Endothelial cell of umbilical vein (primary cell): ENCODE data around the gene RPS15A.

Experiments used
- EZH2 ChIP-seq: IDR thresholded peaks from 2 replicates; pipeline ENCODE4 v1.6.1; 2012; ENCODE audit warnings: borderline replicate concordance, low read depth, mild to moderate bottlenecking, moderate library complexity, low read length, inconsistent platforms; ENCODE audit not compliant: severe bottlenecking
- FOS ChIP-seq: IDR thresholded peaks from 2 replicates; pipeline ENCODE4 v1.6.1; 2011; ENCODE audit warnings: mild to moderate bottlenecking, low read length, moderate library complexity, borderline replicate concordance; ENCODE audit not compliant: insufficient read depth
- GATA2 ChIP-seq: IDR thresholded peaks from 2 replicates; pipeline ENCODE4 v1.7.0; 2011; ENCODE audit warnings: low read depth, mild to moderate bottlenecking, moderate library complexity, mixed read lengths, low read length; ENCODE audit not compliant: insufficient read length, insufficient read depth
- JUN ChIP-seq: IDR thresholded peaks from 2 replicates; pipeline ENCODE4 v1.6.1; 2011; ENCODE audit warnings: borderline replicate concordance, low read depth; ENCODE audit not compliant: insufficient read length, insufficient read depth
- POLR2A ChIP-seq: IDR thresholded peaks from 2 replicates; pipeline ENCODE4 v1.6.1; 2012; ENCODE audit warnings: low read depth, mild to moderate bottlenecking, control low read depth, low read length
- POLR2AphosphoS5 ChIP-seq: IDR thresholded peaks from 2 replicates; pipeline ENCODE4 v1.6.1; 2012; ENCODE audit warnings: low read depth, mild to moderate bottlenecking, control low read depth, low read length, moderate library complexity; ENCODE audit not compliant: insufficient read depth
- TF ChIP-seq, protein P1 (sequence below), 2 donors: IDR thresholded peaks; 1 replicate in 1 of 2; 2 replicates in 1 of 2; pipeline ENCODE4 v1.5.1; 2011; ENCODE audit warnings: low read length in 2 of 2, mild to moderate bottlenecking in 2 of 2, moderate library complexity in 2 of 2, control low read depth in 1 of 2, inconsistent platforms in 1 of 2, low read depth in 1 of 2; ENCODE audit not compliant: insufficient read depth in 1 of 2; ENCODE audit errors: extremely low read depth in 1 of 2
- TF ChIP-seq, protein P2 (sequence below): IDR thresholded peaks from 2 replicates; pipeline ENCODE4 v1.6.1; 2011; ENCODE audit not compliant: insufficient read depth, insufficient read length

DNA sequence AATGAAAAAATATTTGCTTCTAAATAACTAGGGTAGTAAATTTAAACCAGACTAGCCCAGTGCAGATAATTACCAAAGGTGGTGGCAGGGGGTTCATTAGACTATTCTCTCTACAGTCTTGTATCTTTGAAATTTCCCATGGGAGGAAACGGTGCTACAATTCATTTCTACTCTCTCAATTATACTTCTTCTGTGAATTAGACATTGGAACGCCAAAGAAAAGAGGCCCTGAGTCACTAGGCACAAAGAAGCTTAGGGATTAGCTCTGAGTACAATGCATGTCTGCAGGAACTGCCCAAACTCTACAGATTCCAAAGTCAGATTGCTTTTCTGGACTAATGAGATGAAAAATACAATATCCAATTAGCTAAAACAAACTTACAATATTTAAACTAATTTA, 41.9 kb upstream of the RPS15A start:
- TF ChIP-seq EZH2 = no peak
- TF ChIP-seq, protein P1, sequence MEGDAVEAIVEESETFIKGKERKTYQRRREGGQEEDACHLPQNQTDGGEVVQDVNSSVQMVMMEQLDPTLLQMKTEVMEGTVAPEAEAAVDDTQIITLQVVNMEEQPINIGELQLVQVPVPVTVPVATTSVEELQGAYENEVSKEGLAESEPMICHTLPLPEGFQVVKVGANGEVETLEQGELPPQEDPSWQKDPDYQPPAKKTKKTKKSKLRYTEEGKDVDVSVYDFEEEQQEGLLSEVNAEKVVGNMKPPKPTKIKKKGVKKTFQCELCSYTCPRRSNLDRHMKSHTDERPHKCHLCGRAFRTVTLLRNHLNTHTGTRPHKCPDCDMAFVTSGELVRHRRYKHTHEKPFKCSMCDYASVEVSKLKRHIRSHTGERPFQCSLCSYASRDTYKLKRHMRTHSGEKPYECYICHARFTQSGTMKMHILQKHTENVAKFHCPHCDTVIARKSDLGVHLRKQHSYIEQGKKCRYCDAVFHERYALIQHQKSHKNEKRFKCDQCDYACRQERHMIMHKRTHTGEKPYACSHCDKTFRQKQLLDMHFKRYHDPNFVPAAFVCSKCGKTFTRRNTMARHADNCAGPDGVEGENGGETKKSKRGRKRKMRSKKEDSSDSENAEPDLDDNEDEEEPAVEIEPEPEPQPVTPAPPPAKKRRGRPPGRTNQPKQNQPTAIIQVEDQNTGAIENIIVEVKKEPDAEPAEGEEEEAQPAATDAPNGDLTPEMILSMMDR (IDR thresholded peaks at IDR 0.05; ENCODE audit: extremely low read depth in 1 of 2, insufficient read depth in 1 of 2, low read depth in 1 of 2, low read length in 2 of 2) = no peak
- TF ChIP-seq POLR2A = no peak
- TF ChIP-seq POLR2AphosphoS5 = no peak
- TF ChIP-seq, protein P2, sequence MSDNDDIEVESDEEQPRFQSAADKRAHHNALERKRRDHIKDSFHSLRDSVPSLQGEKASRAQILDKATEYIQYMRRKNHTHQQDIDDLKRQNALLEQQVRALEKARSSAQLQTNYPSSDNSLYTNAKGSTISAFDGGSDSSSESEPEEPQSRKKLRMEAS = no peak
- TF ChIP-seq GATA2 = no peak
- TF ChIP-seq JUN = no peak
- no peak for TF ChIP-seq FOS
